ENCODE results near the gene RHBDF1.

Gene RHBDF1

DNA sequence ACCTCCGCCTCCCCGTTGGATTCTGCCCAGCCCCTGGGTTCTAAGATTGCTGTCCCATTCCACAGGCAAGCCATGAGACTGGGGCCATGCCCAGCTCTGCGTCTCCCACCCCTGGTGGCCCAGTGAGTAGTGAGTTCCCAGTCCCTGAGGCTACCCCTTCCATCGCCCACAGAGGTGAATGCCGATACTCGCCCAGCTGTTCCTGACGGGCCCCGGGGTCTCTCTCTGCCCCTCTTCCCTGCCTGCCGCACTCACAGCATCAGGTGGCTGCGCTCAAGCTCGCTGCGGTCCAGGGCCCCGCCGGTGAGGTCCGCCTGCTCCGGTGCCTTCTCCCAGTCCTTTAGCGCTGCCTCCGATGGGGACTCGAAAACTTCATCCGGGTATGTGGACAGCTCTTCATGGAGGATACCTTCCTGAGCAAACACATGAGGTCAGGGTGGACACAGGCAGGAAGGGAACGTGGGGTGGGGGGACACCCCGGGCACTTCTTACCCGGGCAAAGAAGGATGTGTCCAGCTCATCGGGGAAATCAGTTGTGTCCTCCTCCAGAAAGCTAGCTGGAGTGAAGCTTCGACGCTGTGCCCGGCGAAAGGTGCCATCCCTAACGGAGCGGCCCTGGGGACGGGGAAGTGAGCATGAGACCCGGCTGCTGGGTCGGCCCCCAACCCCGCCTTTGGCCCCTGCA is 10.0 kb downstream of the RHBDF1 start:
- H3K27ac ChIP-seq (ENCODE audit: low read depth, low read length): no peak overlapping the region
- peaks cover 2% of the 10 kb centered on the region for H3K9me3 ChIP-seq (ENCODE audit: insufficient read depth, low read depth, low read length)
- H2BK120ac ChIP-seq (ENCODE audit: insufficient read depth, low read length, poor library complexity): no peak overlapping the region
- no peak overlapping the region for H2BK5ac ChIP-seq (ENCODE audit: low read depth, low read length, poor library complexity)
- H3K79me1 ChIP-seq (ENCODE audit: low read length): no peaks in the 10 kb centered on the region
- no peak overlapping the region for H3K14ac ChIP-seq (ENCODE audit: low read length)
- DNase-seq: no peak
- no peak overlapping the region for H3K4me2 ChIP-seq (ENCODE audit: low read length)
- H3K23ac ChIP-seq (ENCODE audit: low read length): no peak overlapping the region
- H4K8ac ChIP-seq (ENCODE audit: low read depth, low read length): no peak overlapping the region
- H2AFZ ChIP-seq (ENCODE audit: insufficient read depth, low read length, poor library complexity): no peak overlapping the region
- no peaks in the 10 kb centered on the region for H3K27me3 ChIP-seq (ENCODE audit: insufficient read depth, low read length)
- no peak overlapping the region for H2BK12ac ChIP-seq (ENCODE audit: low read length)
- H2AK5ac ChIP-seq (ENCODE audit: low read length): no peak overlapping the region
- peaks cover 74 to 76% of the 10 kb centered on the region in 2 experiments for H3K36me3 ChIP-seq (ENCODE audit: control insufficient read depth in 1 of 2, insufficient read depth in 2 of 2, low read length in 2 of 2)
- no peaks in the 10 kb centered on the region for H3K79me2 ChIP-seq (ENCODE audit: control insufficient read depth, insufficient read depth, low read length, poor library complexity)
- H3K18ac ChIP-seq (ENCODE audit: low read length): no peak overlapping the region
- H3K4ac ChIP-seq (ENCODE audit: low read depth, low read length): no peak overlapping the region
- no CpG with 5 or more reads among the region's 34 CpGs for WGBS (ENCODE audit: extremely low coverage, insufficient coverage, insufficient read length)
- no peak overlapping the region for H4K91ac ChIP-seq (ENCODE audit: low read depth, low read length)
- H3K9ac ChIP-seq (ENCODE audit: low read length): no peak overlapping the region
- no peak overlapping the region for H3K4me3 ChIP-seq (ENCODE audit: low read depth, low read length)
- no peaks in the 10 kb centered on the region for H3K4me1 ChIP-seq (ENCODE audit: control insufficient read depth in 1 of 2, insufficient read depth in 2 of 2, low read length in 2 of 2)
- H4K12ac ChIP-seq (ENCODE audit: low read depth, low read length): no peak overlapping the region

DNA sequence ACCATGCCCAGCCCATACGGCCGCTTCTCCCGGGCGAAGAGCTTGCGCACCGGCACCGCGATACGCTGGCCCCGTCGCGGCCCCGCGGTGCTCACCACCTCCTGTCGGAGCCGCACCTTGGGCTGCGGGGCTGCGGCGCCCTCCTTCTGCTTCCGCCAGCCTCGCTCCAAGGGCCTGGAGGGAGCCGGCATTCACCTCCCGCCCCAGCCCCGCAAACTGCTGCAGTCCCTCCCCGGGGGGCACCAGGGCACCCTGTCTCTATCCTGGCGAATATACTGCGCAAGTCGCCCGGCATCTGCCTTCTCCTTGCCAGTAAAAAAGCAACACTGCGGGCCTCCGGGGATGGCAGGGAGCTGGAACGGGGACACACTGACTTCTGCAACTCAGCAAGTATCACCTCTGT is 10.6 kb downstream of the RHBDF1 start:
- Histone ChIP-seq H3K4me2 (ENCODE audit: low read length) (no peak overlapping the region), H3K14ac (ENCODE audit: low read length) (no peak overlapping the region), H3K79me1 (ENCODE audit: low read length) (no peaks in the 10 kb centered on the region), H2AFZ (ENCODE audit: insufficient read depth, low read length, poor library complexity) (no peak overlapping the region), H2BK120ac (ENCODE audit: insufficient read depth, low read length, poor library complexity) (no peak overlapping the region), H3K79me2 (ENCODE audit: control insufficient read depth, insufficient read depth, low read length, poor library complexity) (no peaks in the 10 kb centered on the region), H2AK5ac (ENCODE audit: low read length) (no peak overlapping the region), H2BK5ac (ENCODE audit: low read depth, low read length, poor library complexity) (no peak overlapping the region), H3K23ac (ENCODE audit: low read length) (no peak overlapping the region), H3K4me1 (ENCODE audit: control insufficient read depth in 1 of 2, insufficient read depth in 2 of 2, low read length in 2 of 2) (no peaks in the 10 kb centered on the region), H4K8ac (ENCODE audit: low read depth, low read length) (no peak overlapping the region), H3K18ac (ENCODE audit: low read length) (no peak overlapping the region), H2BK12ac (ENCODE audit: low read length) (no peak overlapping the region), H3K9ac (ENCODE audit: low read length) (no peak overlapping the region), H3K27me3 (ENCODE audit: insufficient read depth, low read length) (no peaks in the 10 kb centered on the region), H4K91ac (ENCODE audit: low read depth, low read length) (no peak overlapping the region), H3K36me3 (ENCODE audit: control insufficient read depth in 1 of 2, insufficient read depth in 2 of 2, low read length in 2 of 2) (peaks cover 79 to 81% of the 10 kb centered on the region in 2 experiments), H3K9me3 (ENCODE audit: insufficient read depth, low read depth, low read length) (peaks cover 2% of the 10 kb centered on the region), H3K4ac (ENCODE audit: low read depth, low read length) (no peak overlapping the region), H3K27ac (ENCODE audit: low read depth, low read length) (no peak overlapping the region), H3K4me3 (ENCODE audit: low read depth, low read length) (no peak overlapping the region), H4K12ac (ENCODE audit: low read depth, low read length) (no peak overlapping the region)
- no peak for DNase-seq
- WGBS (ENCODE audit: extremely low coverage, insufficient coverage, insufficient read length): no CpG with 5 or more reads among the region's 32 CpGs

DNA sequence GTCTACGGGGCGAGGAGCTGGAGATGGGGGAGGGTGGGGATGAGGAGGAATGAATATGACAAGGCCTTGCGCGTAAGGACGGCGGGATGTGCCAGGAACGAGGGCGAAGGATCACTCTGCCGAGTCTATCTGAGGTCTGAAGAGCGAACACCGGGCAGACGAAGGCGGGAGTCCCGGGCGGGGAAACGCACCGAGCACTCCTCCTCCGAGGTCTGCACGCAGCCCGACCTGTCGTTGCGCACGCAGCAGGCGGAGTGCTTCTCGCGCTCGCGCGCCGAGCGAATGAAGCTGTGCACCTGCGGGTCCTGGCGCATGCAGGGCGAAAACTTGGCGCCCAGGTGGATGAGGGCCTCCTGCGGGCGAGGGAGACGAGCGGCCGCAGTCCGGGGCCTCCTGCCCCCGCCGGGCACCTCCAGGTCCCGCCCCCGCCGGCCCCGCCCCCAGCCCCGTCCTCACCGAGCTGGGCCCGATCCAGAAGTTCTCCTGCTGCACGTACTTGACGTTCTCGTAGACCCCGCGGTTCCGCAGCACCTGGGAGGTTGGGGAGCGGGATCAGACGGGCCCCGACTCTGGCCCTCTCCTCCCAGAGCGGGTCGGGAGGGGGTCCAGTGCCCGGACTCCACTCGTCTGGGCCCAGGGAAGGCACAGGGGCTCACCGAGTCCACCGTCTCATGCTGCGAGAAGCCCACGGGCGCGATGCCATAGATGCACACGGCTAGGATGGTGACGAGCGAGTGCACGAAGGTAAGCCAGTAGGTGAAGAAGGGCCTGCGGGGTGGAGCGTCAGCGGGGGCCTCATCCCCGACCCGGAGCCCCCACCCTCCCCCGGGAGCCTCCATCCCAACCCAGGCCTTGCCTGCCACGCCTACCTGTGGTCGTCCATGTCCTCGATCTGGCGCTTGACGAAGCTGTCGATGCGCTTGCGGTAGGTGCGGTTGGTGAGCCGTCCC is 11.2 kb downstream of the RHBDF1 start:
- no CpG with 5 or more reads among the region's 89 CpGs for WGBS (ENCODE audit: extremely low coverage, insufficient coverage, insufficient read length)

DNA sequence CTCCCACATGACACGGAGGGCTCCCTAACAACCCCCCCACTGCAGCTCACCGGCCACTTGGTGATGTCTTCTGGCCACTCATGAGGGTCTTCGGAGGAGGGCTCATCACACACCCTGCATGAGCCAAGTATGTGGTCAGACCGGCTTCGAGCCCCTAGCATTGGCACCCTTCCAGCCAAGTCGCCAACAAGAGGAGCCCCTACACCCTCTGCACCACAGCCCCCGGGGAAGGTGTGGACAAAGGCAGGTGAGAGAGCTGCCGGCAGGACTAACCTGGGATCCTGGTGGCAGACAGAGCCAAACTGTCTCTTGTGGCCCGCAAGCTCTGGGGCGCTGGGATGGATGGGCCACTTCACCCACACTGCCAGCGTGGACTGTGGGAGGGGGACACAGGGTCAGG is 12.3 kb downstream of the RHBDF1 start:
- no peak overlapping the region for H3K4me3 ChIP-seq (ENCODE audit: low read depth, low read length)
- H3K27ac ChIP-seq (ENCODE audit: low read depth, low read length): no peak overlapping the region
- no peaks in the 10 kb centered on the region for H3K79me1 ChIP-seq (ENCODE audit: low read length)
- H3K27me3 ChIP-seq (ENCODE audit: insufficient read depth, low read length): no peaks in the 10 kb centered on the region
- no peak overlapping the region for H3K23ac ChIP-seq (ENCODE audit: low read length)
- peak; percentile 18 to 30 for DNase-seq
- no peak overlapping the region for H3K9ac ChIP-seq (ENCODE audit: low read length)
- no peak overlapping the region for H2BK12ac ChIP-seq (ENCODE audit: low read length)
- H3K4me1 ChIP-seq (ENCODE audit: control insufficient read depth in 1 of 2, insufficient read depth in 2 of 2, low read length in 2 of 2): no peaks in the 10 kb centered on the region
- no peak overlapping the region for H4K8ac ChIP-seq (ENCODE audit: low read depth, low read length)
- no peak overlapping the region for H3K14ac ChIP-seq (ENCODE audit: low read length)
- WGBS (ENCODE audit: extremely low coverage, insufficient coverage, insufficient read length): no CpG with 5 or more reads among the region's 11 CpGs
- no peak overlapping the region for H4K91ac ChIP-seq (ENCODE audit: low read depth, low read length)
- H3K36me3 ChIP-seq (ENCODE audit: control insufficient read depth in 1 of 2, insufficient read depth in 2 of 2, low read length in 2 of 2): peaks cover 96 to 98% of the 10 kb centered on the region in 2 experiments
- H3K4me2 ChIP-seq (ENCODE audit: low read length): no peak overlapping the region
- no peak overlapping the region for H2BK120ac ChIP-seq (ENCODE audit: insufficient read depth, low read length, poor library complexity)
- H2AK5ac ChIP-seq (ENCODE audit: low read length): no peak overlapping the region
- H2AFZ ChIP-seq (ENCODE audit: insufficient read depth, low read length, poor library complexity): no peak overlapping the region
- H4K12ac ChIP-seq (ENCODE audit: low read depth, low read length): no peak overlapping the region
- no peak overlapping the region for H3K4ac ChIP-seq (ENCODE audit: low read depth, low read length)
- H3K18ac ChIP-seq (ENCODE audit: low read length): no peak overlapping the region
- H3K79me2 ChIP-seq (ENCODE audit: control insufficient read depth, insufficient read depth, low read length, poor library complexity): no peaks in the 10 kb centered on the region
- H2BK5ac ChIP-seq (ENCODE audit: low read depth, low read length, poor library complexity): no peak overlapping the region
- peaks cover 2% of the 10 kb centered on the region for H3K9me3 ChIP-seq (ENCODE audit: insufficient read depth, low read depth, low read length)

More for the DNA sequence above, 11.2 kb downstream of the RHBDF1 start:
- Histone ChIP-seq H3K9ac (ENCODE audit: low read length) (no peak overlapping the region), H4K91ac (ENCODE audit: low read depth, low read length) (no peak overlapping the region), H3K4me3 (ENCODE audit: low read depth, low read length) (no peak overlapping the region), H3K79me1 (ENCODE audit: low read length) (no peaks in the 10 kb centered on the region), H3K23ac (ENCODE audit: low read length) (no peak overlapping the region), H3K4me2 (ENCODE audit: low read length) (no peak overlapping the region), H3K4me1 (ENCODE audit: control insufficient read depth in 1 of 2, insufficient read depth in 2 of 2, low read length in 2 of 2) (no peaks in the 10 kb centered on the region), H3K4ac (ENCODE audit: low read depth, low read length) (no peak overlapping the region), H4K8ac (ENCODE audit: low read depth, low read length) (no peak overlapping the region), H3K9me3 (ENCODE audit: insufficient read depth, low read depth, low read length) (peaks cover 2% of the 10 kb centered on the region), H3K79me2 (ENCODE audit: control insufficient read depth, insufficient read depth, low read length, poor library complexity) (no peaks in the 10 kb centered on the region), H3K27ac (ENCODE audit: low read depth, low read length) (no peak overlapping the region), H2BK5ac (ENCODE audit: low read depth, low read length, poor library complexity) (no peak overlapping the region), H2AFZ (ENCODE audit: insufficient read depth, low read length, poor library complexity) (no peak overlapping the region), H3K27me3 (ENCODE audit: insufficient read depth, low read length) (no peaks in the 10 kb centered on the region), H3K18ac (ENCODE audit: low read length) (no peak overlapping the region), H3K14ac (ENCODE audit: low read length) (no peak overlapping the region), H2BK120ac (ENCODE audit: insufficient read depth, low read length, poor library complexity) (no peak overlapping the region), H2AK5ac (ENCODE audit: low read length) (no peak overlapping the region), H3K36me3 (ENCODE audit: control insufficient read depth in 1 of 2, insufficient read depth in 2 of 2, low read length in 2 of 2) (peaks cover 86 to 88% of the 10 kb centered on the region in 2 experiments), H2BK12ac (ENCODE audit: low read length) (no peak overlapping the region), H4K12ac (ENCODE audit: low read depth, low read length) (no peak overlapping the region)
- no peak for DNase-seq

All from trophoblast cell (in vitro differentiated cells and primary cell).